ENCODE results near the gene LRIG1.

LRIG1 gene

GRCh38 chr3:66443118-66443803 is 57.6 kb downstream of the LRIG1 start:
- no peak for DNase-seq (ENCODE audit: low spot score)

DNA sequence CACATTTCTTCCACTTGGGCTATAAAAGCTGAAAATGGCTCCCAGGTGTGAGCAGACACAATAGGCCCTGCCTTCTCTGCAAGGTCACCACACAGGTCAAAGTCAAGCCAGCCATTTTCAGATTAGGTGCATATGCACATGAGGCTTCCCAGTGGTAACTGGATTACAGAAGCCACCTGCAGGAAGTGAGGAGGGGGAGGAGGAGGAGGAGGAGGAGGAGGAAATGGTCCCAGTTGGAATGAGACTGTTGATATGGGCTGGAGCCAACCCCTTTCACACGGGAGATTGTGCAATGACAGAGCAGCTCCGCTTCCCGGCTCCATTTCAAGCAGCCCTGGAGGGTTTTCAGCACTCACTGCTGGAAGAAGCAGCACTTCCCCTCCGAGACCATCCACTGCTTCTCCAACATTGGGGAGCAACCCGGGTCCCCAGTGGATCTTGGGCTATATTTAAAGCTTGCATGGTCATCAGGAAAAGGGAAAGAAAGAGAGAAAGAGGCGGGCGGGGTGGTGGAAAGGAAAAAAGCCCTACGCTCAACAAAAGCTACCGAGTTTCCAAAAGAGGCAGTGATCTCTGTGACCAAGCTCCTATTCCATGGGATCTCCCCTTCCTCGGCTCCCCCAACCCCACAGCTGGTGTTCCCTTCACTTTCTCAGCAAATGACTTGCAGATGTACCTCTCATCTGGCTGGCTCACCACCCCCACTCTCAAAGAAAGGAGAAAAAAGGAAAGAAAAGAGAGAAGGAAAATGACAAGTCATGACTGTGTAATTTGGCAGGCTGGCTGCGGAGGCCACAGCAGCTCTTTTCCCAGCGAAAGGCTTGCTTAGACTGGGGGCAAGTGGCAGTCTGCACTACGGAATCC is 58.3 kb downstream of the LRIG1 start:
- peak; percentile 66 for DNase-seq (ENCODE audit: low spot score)

DNA sequence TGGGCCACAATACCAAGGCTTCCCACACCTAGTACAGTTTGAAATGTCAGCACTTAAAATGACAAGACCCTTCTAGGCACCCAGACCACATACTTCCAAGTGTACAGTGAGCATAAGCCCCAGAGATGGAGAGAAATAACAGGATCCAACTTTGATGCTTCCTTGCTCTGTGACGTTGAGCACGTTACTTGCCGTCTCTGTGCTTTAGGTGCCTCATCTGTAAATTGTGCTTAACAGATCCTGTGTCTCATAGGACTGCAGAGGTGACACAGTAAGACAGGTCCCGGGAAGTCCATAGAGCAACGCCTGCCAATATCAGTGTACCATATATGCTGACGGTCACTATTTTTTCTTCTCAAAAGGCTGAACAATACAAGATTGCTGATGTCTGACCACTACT is 59.1 kb downstream of the LRIG1 start:
- DNase-seq (ENCODE audit: low spot score), result no peak

GRCh38 chr3:66441129-66441528 is 59.7 kb downstream of the LRIG1 start:
- DNase-seq (ENCODE audit: low spot score), result no peak

- DNase-seq (ENCODE audit: low spot score), result no peak
These were observed 61.0 kb downstream of the LRIG1 start for GRCh38 chr3:66439666-66440344.

DNA sequence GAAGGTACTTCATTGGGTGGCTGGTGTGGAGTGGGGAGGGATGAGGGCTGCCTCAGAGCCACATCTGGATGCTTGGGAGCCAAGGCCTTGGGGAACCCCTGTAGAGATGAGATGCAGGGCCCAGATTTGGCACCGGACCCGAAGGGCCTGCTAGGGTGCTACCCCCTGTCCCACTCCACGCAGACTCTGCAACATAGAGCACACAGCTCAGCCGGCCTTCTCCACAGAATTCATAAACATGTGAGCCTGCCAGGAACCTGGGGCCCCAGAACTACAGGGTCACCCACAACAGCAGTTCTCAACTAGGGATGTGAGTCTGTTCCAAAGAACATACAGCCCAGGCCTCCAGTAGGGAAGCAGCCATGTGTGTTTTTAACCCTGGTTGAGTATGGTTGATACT is 62.8 kb downstream of the LRIG1 start:
- DNase-seq (ENCODE audit: low spot score), result no peak

DNA sequence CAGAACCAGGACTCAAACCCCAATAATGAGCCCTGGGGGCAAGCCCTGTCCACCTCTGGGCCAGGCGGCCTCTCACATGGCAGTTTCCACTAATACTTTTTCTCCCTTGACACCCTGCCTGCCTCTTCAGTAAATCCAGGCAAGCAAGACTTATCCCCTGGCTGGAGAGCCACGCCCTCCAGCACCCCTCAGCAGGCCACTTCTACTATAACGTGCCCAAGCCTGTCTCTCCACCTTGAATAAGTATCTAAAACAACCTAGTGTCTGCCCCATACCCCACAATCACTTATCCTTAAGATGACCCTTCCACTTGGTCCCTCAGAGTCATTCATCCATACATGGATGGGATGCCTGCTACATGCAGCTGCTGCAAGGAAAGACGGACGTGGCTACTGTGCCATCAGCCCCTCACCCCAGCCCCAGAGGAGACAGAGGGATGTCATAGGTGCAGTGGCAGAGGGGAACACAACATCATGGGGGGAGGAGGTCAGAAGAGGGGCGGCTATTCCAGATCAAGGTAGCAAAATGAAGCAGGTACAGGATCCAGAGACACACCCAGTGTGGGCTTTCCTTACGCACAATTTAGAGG is 63.4 kb downstream of the LRIG1 start:
- no peak for DNase-seq (ENCODE audit: low spot score)

DNA sequence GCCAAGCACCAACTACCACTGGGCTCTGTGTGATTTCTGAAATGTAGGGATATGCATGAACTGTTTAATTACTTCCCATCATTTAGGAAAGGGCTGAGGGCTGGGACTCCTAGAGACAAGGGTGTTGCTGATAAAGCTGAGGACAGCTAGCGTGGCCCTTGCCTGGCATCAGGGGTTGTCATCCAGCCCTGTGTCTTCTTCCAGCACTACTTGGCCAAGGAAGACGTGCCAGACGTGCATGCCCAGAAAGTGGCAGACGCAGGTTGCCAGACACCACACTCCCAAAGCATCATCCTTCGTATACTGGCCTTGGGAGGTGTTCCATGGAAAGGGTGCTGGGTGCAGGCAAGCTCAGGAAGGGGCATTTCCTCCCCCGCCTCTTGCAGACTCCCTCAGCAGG is 64.8 kb downstream of the LRIG1 start:
- no peak for DNase-seq (ENCODE audit: low spot score)

DNA sequence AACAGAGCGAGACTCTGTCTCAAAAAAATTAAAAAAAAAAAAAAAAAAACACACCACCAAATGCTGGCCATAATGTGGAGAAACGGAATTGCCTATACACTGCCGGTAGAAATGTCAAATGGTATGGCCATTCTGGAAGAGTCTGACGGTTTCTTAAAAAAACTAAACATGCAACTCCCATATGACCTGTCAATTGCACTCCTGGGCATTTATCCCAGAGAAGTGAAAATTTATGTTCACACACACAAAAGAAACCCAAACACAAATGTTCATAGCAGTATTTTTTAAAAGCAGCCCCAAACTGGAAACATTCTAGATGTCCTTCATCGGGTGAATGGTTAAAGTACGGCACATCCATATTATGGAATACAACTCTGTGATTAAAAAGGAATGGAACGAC is 66.1 kb downstream of the LRIG1 start:
- no peak for DNase-seq (ENCODE audit: low spot score)

- no peak for DNase-seq (ENCODE audit: low spot score)
These were observed 67.4 kb downstream of the LRIG1 start for GRCh38 chr3:66433522-66433782.

DNA sequence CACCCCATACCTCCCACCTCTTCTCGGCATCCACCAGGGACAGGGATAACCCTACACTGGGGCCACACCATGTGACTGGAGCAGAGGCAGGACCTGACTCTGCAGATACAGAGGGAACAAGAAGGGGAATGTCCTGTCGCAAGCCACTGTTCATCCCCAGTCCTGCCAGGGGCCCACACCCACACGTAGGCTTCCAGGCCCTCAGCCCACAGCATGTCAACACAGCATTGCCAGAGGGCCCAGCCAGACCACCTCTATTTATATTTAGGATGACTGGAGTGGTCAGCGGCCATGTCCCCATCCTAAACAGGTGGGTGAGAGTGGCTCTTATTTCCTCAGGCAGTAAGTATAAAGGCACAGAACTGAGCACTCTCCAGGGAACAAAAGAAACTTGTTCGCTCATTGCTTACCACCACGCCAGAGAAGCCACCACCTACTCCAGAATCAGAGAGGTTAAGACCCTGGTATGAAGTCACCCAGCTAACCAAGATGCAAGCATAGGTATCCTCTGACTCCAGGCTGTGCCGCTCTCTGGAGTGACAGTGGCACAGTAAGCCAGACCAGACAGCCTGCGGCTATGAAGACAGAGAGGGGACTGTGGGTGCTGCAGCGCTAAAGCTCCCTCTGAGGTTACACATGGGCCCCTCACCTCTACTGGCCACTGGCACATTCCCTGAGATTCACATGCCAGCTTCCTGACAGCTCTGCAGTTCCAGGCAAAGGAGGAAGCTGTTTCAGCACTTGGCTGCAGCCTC is 67.9 kb downstream of the LRIG1 start:
- DNase-seq (ENCODE audit: low spot score), result no peak

GRCh38 chr3:66432041-66432766 is 68.6 kb downstream of the LRIG1 start:
- DNase-seq (ENCODE audit: low spot score), result no peak

DNA sequence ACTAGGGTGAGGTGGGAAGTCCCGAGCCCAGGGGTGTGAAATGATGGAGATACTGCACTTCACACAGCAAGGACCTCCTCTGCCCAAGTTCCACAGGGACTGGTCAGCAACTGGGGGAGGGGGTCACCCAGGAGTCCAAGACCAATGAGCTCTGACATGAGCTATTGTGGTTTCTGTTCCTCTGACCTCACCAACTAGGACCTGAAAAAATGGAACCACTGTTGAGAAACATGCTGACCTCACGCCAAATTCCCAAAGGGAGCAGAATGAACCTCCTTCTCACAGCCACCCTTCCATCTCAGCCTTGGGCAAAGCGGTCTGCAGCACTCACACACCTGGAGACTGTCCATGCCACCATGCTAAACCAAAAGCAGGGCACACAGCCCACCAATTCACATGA is 69.3 kb downstream of the LRIG1 start:
- DNase-seq (ENCODE audit: low spot score), result no peak

GRCh38 chr3:66430876-66431275 is 69.9 kb downstream of the LRIG1 start:
- no peak for DNase-seq (ENCODE audit: low spot score)

DNA sequence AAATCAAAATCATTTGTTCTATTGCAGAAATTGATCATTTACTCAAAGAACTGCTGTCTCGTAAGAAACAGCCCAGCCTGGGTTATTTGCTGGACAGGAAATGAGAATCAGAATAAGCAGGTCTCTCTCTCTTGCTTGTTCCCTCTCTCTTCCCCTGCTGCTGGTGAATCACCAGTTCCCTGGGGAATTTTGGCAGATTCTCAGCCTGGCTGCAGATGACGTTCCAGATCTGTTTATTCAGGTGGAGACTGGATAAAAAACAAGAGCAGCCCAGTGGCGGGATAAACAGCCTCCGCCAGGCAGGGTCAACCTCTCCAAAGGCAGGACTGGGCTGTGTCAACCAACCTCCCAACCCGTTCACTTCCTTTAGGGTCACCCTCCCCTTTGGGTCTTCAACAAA is 72.1 kb downstream of the LRIG1 start:
- DNase-seq (ENCODE audit: low spot score), result peak; percentile 77

DNA sequence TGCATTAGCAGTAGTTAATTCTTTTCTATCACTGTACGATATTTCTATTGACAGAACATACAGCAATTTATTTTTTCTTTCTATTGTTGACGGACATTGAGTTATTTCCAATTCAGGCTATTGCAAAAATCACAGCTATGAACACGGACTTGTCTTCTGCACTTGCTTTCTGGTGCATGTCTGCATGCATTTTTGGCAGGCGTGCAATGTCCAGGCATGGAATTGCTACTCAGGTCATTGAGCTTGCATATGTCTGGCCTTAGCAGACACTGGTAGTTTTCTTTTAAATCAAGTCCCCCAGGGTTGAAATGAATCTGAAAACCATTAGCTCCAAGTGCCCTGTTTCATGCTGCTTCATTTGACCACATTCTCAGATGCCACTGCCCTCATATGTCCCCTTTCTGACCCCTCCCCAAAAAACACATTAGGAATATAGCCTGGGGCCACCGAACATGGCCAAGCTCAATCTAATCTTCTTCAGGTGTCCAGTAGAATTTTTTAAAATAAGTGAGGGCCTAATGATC is 72.8 kb downstream of the LRIG1 start:
- no peak for DNase-seq (ENCODE audit: low spot score)

GRCh38 chr3:66427352-66427751 is 73.5 kb downstream of the LRIG1 start:
- DNase-seq (ENCODE audit: low spot score), result no peak

DNA sequence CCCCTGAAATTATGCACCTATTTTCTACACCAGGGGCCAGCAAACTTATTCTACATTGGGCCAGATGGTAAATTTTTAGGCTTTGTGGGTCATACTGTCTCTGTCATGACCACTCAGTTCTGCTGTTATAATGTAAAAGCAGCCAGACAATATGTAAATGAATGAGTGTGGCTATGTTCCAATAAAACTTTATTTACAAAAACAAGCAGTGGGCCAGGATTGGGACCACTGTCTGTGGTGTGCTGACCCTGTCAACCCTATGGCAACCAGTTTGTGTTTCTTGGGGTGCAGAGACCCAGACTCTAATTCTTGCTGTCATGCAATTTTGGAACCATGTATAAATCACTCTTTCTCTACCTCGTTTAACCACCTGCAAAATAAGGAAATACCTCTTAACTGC is 74.7 kb downstream of the LRIG1 start:
- no peak for DNase-seq (ENCODE audit: low spot score)

DNA sequence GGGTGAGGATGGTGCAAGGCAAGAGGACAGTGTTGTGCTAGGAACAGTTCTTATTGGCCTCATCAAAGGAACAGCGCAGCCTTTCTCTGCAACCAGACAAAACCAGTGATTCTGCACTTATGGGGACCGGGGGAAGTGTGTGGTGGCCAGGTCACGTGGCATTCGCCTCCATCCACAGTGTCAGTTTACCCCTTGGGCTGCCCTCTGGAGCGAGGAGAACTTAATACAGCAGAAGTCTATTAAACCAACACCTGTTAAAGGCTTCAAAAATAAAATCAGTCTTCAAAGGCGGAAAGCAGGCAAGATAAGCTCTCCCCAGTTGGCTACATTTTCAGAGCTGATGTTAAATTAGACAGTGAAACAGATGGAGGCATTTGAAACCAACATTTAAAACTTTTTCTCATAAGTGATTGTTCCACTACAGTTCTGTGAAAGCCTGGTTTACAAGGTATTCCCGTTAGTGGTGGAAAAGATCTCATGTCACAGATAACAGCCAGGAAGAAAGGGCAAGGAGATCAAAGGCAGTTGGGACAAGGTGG is 75.2 kb downstream of the LRIG1 start:
- DNase-seq (ENCODE audit: low spot score), result no peak

DNA sequence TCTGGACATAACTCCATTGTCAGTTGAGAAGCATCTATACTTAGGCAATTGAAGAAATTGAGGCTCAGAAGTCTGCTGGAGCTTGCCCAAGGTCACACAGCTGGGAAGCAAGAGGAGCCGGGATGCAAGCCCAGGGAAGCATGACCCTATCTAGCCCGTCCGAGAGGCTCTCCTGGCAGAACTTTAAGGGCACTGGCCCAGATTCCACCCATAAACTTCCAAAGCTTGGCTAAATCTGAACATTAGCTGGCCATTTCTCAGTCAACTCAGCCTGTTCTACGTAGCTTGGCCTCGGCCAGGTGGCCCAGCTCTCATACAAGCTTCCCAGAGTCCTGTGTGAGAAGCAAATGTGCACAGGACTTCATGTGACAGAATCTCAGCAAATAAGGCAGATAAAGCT is 75.8 kb downstream of the LRIG1 start:
- DNase-seq (ENCODE audit: low spot score), result peak; percentile 49

DNA sequence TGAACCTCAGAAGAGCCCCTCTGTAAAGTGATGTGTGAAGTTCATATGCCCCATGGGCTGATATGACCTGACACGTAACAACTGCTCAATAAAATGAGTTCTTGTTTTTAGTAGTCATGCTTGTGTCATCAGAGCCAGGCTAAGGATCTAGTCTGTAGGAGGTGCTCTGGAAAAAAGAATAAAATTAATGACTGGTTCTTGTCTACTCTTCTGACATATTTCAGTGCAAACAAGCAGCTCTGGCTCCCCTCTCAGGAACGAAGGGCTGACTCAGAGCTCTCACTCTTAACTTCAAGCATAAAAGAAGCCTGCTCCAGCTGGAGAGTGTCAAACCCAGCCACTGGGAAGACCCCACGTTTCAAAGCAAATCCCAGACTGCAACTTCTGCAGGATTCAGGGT is 77.0 kb downstream of the LRIG1 start:
- no peak for DNase-seq (ENCODE audit: low spot score)
